A549 (cell line): ENCODE results near the gene TFDP1. TPM values are rescaled to one million over a fixed set of nuclear protein-coding genes. Genes with fewer than 3 reads are reported as not detected.

Experiments used
- ATAC-seq, 2 experiments: fragments of 200-7000 bp in 1 of 2; fragments of >200 bp in 1 of 2; cut with Nextera tagmentation in 1 of 2; cut with Tn5 transposase in 1 of 2; 3 replicates each; pipeline versions ENCODE4 v1.8.0 to v1.9.1; 2018 to 2020; ENCODE audit warnings: mild to moderate bottlenecking in 1 of 2, moderate library complexity in 1 of 2
- CTCF ChIA-PET: fragments of 300-600 bp; sonication (Branson Sonifier 250); formaldehyde crosslinking; extraction: SDS; loops from one replicate; lab custom pipeline; 2021; ENCODE audit warnings: antibody characterized with exemption, inconsistent platforms; lab: Yijun Ruan, JAX
- POLR2A ChIA-PET: fragments of 350-600 bp; formaldehyde crosslinking; extraction: SDS; loops from one replicate; lab custom pipeline; 2021; ENCODE audit warnings: antibody characterized with exemption, inconsistent platforms; lab: Yijun Ruan, JAX
- DNase-seq, 2 experiments: peaks; one replicate each; pipeline versions ENCODE4 v3.0.0 to v3.0.0-alpha.2; 2011 to 2016; ENCODE audit warnings: low read depth in 1 of 2, low spot score in 1 of 2
- FAIRE-seq: peaks from 2 replicates; lab custom pipeline; 2011; peaks lifted over from hg19 to GRCh38; lab: Jason Lieb, UNC
- H3K27ac ChIP-seq, 2 experiments: fragments of >200 bp; sonication (Bioruptor Twin); formaldehyde crosslinking; 3 replicates each; pipeline ENCODE4 v1.5.1; 2016 to 2017
- H3K4me1 ChIP-seq: fragments of >200 bp; sonication (Bioruptor Twin); formaldehyde crosslinking; 3 replicates; pipeline ENCODE4 v1.6.1; 2016
- H3K4me2 ChIP-seq: fragments of >200 bp; sonication (Bioruptor Twin); formaldehyde crosslinking; 3 replicates; pipeline ENCODE4 v1.6.1; 2016
- H3K4me3 ChIP-seq: fragments of >200 bp; sonication (Bioruptor Twin); formaldehyde crosslinking; 3 replicates; pipeline ENCODE4 v1.5.1; 2016
- H3K9me3 ChIP-seq: fragments of >200 bp; sonication (Bioruptor Twin); formaldehyde crosslinking; 3 replicates; pipeline ENCODE4 v1.6.1; 2016
- BHLHE40 ChIP-seq: IDR thresholded peaks from 2 replicates; pipeline ENCODE4 v1.6.1; 2012; ENCODE audit warnings: low read depth, low read length, inconsistent platforms
- CHD2 ChIP-seq: fragments of 150-350 bp; IDR thresholded peaks from 2 replicates; pipeline ENCODE4 v1.6.1; 2014; ENCODE audit warnings: low read length; ENCODE audit not compliant: partially characterized antibody
- CHD4 ChIP-seq: fragments of 200-600 bp; sonication (generic); IDR thresholded peaks from 2 replicates; pipeline ENCODE4 v1.6.1; 2016; ENCODE audit warnings: antibody characterized with exemption, mild to moderate bottlenecking, borderline replicate concordance
- EHF ChIP-seq: fragments of 250-450 bp; sonication (Bioruptor Pico); IDR thresholded peaks from 2 replicates; pipeline ENCODE4 v1.5.0; 2020; ENCODE audit warnings: mild to moderate bottlenecking
- EP300 ChIP-seq, 2 experiments: fragments of >200 bp; sonication (Bioruptor Twin); formaldehyde crosslinking; IDR thresholded peaks; 2 replicates in 1 of 2; 3 replicates in 1 of 2; pipeline ENCODE4 v1.6.1; 2016 to 2017
- FOSB ChIP-seq: fragments of 250-450 bp; sonication (Bioruptor Pico); IDR thresholded peaks from 2 replicates; pipeline ENCODE4 v1.5.0; 2020; ENCODE audit warnings: mild to moderate bottlenecking, moderate library complexity
- HDAC2 ChIP-seq: fragments of 200-600 bp; sonication (generic); IDR thresholded peaks from 2 replicates; pipeline ENCODE4 v1.6.1; 2016
- JUNB ChIP-seq: fragments of >200 bp; sonication (Bioruptor Twin); formaldehyde crosslinking; IDR thresholded peaks from 2 replicates; pipeline ENCODE4 v1.6.1; 2016
- NR3C1 ChIP-seq: fragments of >200 bp; sonication (Bioruptor Twin); formaldehyde crosslinking; IDR thresholded peaks from 3 replicates; pipeline ENCODE4 v1.6.1; 2017
- PHF8 ChIP-seq: fragments of 200-600 bp; sonication (generic); IDR thresholded peaks from 2 replicates; pipeline ENCODE4 v1.6.1; 2016; ENCODE audit warnings: low read depth, mild to moderate bottlenecking, antibody characterized with exemption, moderate library complexity, borderline replicate concordance
- RFX5 ChIP-seq: fragments of 450-650 bp; IDR thresholded peaks from 2 replicates; pipeline ENCODE4 v1.7.1; 2014; ENCODE audit warnings: antibody characterized with exemption, mild to moderate bottlenecking, moderate library complexity
- ZFP36 ChIP-seq: fragments of 450-650 bp; IDR thresholded peaks from 2 replicates; pipeline ENCODE4 v1.6.1; 2014; ENCODE audit warnings: borderline replicate concordance; ENCODE audit not compliant: partially characterized antibody
- ZNF302 ChIP-seq: fragments of 250-450 bp; sonication (Bioruptor Pico); IDR thresholded peaks from 2 replicates; pipeline ENCODE4 v1.9.0; 2021; ENCODE audit warnings: inconsistent platforms, mild to moderate bottlenecking, moderate library complexity
- WGBS: methylation state at CpG from one replicate; pipeline ENCODE4 v1.1.6; 2017; ENCODE audit errors: missing lambda C conversion rate; 5-methylcytosine and 5-hydroxymethylcytosine counted together
- polyA plus RNA-seq, 4 experiments: library from polyadenylated mRNA; depleted of rRNA in 3 of 4; stranded (reverse); fragments of >200 nt; fragmentation: RNase III in 1 of 4; extraction: RNeasy Plus Mini Kit Qiagen cat#74134 plus additional on column Dnase treatment in 1 of 4; gene quantifications; 2 replicates in 3 of 4; 3 replicates in 1 of 4; pipeline ENCODE4 v1.2.3, GENCODE V29; 2011 to 2017
- TF ChIP-seq, protein P1 (sequence below): IDR thresholded peaks from 2 replicates; pipeline ENCODE4 v1.6.1; 2012
- TF ChIP-seq, protein P2 (sequence below): fragments of >200 bp; sonication (Bioruptor Twin); formaldehyde crosslinking; IDR thresholded peaks from 3 replicates; pipeline ENCODE4 v1.5.1; 2016
- TF ChIP-seq, protein P3 (sequence below): fragments of 250-450 bp; sonication (Bioruptor Pico); IDR thresholded peaks from 2 replicates; pipeline ENCODE4 v1.5.0; 2021; ENCODE audit warnings: mild to moderate bottlenecking, moderate library complexity, borderline replicate concordance
- TF ChIP-seq, protein P4 (sequence below): fragments of 200-600 bp; sonication (generic); IDR thresholded peaks from 2 replicates; pipeline ENCODE4 v1.6.1; 2016; ENCODE audit warnings: antibody characterized with exemption, mild to moderate bottlenecking, moderate library complexity

TFDP1 gene
- polyA plus RNA-seq, 2 of the 4 experiments (the other 2 are of a cell fraction): 73.2 to 88.4 TPM

DNA sequence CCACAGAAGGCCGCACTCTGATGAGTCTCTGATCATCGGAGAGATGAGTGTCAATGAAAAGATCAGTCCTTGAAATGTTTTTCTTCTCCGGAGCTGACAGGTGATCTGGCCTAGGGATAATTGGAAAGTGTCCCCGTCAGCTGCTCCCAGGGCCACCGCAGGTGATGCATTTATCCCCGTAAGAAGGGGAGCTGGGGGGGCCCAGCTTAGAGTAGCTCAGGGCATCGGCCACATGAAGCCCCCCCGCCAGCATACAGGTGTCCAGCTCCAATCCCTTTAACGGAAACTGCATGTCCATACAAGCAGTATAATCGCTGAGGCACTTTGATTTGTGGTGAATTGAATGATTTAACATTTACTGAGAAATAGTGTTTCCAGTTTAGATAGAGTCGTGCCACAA, 45.7 kb downstream of the TFDP1 start (continued):
- TF ChIP-seq, protein P1, sequence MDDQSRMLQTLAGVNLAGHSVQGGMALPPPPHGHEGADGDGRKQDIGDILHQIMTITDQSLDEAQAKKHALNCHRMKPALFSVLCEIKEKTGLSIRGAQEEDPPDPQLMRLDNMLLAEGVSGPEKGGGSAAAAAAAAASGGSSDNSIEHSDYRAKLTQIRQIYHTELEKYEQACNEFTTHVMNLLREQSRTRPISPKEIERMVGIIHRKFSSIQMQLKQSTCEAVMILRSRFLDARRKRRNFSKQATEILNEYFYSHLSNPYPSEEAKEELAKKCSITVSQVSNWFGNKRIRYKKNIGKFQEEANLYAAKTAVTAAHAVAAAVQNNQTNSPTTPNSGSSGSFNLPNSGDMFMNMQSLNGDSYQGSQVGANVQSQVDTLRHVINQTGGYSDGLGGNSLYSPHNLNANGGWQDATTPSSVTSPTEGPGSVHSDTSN: no peak
- no peak for TF ChIP-seq FOSB

DNA sequence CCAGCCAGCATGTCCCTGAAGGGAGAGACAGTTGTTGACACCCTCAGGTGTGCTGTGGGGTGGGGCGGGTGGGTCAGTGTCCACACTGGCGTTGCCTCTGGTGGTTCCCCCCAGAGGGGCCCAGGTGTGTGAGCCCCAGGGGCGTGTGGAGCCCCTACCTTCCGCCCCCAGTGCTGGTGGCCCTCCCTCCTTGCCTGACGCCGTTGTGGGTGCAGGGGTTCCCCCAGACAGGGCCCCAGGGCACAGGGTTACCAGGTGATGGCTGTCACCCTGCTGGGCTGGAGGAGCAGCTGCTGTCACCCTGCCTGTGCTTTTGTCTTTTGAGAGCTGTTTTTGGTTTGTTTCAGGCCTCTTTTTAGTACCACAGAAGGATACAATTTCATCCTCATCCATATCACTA, 46.3 kb downstream of the TFDP1 start:
- no peak for FAIRE-seq
- CTCF ChIA-PET: no interaction called here
- WGBS: 88% methylated on average over 5 of the region's 6 CpGs
- no peaks in the 10 kb centered on the region for H3K9me3 ChIP-seq
- TF ChIP-seq EP300 (IDR thresholded peaks at IDR 0.05) (no peak), NR3C1 (no peak), ZFP36 (no peak), HDAC2 (no peak), BHLHE40 (no peak), CHD2 (no peak), PHF8 (no peak), RFX5 (no peak), JUNB (no peak)
- TF ChIP-seq, protein P2, sequence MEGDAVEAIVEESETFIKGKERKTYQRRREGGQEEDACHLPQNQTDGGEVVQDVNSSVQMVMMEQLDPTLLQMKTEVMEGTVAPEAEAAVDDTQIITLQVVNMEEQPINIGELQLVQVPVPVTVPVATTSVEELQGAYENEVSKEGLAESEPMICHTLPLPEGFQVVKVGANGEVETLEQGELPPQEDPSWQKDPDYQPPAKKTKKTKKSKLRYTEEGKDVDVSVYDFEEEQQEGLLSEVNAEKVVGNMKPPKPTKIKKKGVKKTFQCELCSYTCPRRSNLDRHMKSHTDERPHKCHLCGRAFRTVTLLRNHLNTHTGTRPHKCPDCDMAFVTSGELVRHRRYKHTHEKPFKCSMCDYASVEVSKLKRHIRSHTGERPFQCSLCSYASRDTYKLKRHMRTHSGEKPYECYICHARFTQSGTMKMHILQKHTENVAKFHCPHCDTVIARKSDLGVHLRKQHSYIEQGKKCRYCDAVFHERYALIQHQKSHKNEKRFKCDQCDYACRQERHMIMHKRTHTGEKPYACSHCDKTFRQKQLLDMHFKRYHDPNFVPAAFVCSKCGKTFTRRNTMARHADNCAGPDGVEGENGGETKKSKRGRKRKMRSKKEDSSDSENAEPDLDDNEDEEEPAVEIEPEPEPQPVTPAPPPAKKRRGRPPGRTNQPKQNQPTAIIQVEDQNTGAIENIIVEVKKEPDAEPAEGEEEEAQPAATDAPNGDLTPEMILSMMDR: no peak
- TF ChIP-seq, protein P3, sequence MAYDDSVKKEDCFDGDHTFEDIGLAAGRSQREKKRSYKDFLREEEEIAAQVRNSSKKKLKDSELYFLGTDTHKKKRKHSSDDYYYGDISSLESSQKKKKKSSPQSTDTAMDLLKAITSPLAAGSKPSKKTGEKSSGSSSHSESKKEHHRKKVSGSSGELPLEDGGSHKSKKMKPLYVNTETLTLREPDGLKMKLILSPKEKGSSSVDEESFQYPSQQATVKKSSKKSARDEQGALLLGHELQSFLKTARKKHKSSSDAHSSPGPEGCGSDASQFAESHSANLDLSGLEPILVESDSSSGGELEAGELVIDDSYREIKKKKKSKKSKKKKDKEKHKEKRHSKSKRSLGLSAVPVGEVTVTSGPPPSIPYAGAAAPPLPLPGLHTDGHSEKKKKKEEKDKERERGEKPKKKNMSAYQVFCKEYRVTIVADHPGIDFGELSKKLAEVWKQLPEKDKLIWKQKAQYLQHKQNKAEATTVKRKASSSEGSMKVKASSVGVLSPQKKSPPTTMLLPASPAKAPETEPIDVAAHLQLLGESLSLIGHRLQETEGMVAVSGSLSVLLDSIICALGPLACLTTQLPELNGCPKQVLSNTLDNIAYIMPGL (CRISPR knock-in tag): no peak
- TF ChIP-seq, protein P4, sequence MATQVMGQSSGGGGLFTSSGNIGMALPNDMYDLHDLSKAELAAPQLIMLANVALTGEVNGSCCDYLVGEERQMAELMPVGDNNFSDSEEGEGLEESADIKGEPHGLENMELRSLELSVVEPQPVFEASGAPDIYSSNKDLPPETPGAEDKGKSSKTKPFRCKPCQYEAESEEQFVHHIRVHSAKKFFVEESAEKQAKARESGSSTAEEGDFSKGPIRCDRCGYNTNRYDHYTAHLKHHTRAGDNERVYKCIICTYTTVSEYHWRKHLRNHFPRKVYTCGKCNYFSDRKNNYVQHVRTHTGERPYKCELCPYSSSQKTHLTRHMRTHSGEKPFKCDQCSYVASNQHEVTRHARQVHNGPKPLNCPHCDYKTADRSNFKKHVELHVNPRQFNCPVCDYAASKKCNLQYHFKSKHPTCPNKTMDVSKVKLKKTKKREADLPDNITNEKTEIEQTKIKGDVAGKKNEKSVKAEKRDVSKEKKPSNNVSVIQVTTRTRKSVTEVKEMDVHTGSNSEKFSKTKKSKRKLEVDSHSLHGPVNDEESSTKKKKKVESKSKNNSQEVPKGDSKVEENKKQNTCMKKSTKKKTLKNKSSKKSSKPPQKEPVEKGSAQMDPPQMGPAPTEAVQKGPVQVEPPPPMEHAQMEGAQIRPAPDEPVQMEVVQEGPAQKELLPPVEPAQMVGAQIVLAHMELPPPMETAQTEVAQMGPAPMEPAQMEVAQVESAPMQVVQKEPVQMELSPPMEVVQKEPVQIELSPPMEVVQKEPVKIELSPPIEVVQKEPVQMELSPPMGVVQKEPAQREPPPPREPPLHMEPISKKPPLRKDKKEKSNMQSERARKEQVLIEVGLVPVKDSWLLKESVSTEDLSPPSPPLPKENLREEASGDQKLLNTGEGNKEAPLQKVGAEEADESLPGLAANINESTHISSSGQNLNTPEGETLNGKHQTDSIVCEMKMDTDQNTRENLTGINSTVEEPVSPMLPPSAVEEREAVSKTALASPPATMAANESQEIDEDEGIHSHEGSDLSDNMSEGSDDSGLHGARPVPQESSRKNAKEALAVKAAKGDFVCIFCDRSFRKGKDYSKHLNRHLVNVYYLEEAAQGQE: no peak
- no peak for DNase-seq
- no peak overlapping the region for H3K27ac ChIP-seq
- no peaks in the 10 kb centered on the region for H3K4me1 ChIP-seq
- no peak overlapping the region for H3K4me2 ChIP-seq
- H3K4me3 ChIP-seq: no peak overlapping the region
- no peak for ATAC-seq
- POLR2A ChIA-PET: no interaction called here

DNA sequence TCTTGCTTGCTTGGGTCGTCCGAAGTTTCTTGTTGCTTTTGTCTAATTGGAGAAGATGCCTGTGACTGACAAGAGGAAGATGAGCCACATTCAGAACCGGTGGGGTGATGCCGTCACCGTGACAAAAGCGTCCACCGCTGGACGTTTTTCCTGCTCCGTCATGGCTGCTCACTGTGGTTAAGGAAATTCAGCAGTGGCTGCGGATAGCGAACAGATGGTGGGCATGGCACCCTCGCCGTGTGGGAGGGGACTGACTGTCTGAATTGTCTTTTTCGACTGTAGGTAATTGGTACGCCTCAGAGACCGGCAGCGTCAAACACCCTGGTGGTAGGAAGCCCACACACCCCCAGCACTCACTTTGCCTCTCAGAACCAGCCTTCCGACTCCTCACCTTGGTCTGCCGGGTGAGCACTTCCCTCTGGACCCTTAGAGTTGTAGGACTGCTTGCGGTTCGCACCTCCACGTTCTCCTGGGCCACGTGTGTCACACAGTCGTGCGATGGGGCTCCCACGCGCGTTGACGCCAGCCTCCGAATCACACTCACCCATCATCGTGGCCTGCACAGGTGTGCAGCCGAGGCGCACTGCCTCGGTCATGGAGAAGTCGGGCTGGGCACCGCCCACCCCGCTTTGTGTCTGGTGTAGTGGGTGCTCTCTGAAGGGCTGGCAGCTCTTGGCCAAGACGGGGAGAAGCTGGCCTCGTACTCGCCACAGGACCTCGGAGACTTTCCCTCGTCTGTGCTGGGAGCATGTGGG, 47.0 kb downstream of the TFDP1 start:
- 93% methylated on average over 32 of the region's 42 CpGs for WGBS
- H3K27ac ChIP-seq: no peak overlapping the region
- no peaks in the 10 kb centered on the region for H3K9me3 ChIP-seq
- no peak for TF ChIP-seq JUNB
- no peak for TF ChIP-seq CHD4
- no peak for TF ChIP-seq EHF
- TF ChIP-seq ZNF302 (CRISPR knock-in tag): no peak
- FAIRE-seq: no peak
- H3K4me1 ChIP-seq: no peaks in the 10 kb centered on the region
- POLR2A ChIA-PET: no interaction called here
- H3K4me3 ChIP-seq: no peak overlapping the region
- H3K4me2 ChIP-seq: no peak overlapping the region
- CTCF ChIA-PET: no interaction called here
- ATAC-seq: no peak
- DNase-seq: no peak
